ENCODE data around the gene GOLM1. TPM values are rescaled to one million over a fixed set of nuclear protein-coding genes. Genes with fewer than 3 reads are reported as not detected.

GOLM1 gene
- total RNA-seq, 1 donor from 2014 or later = 22.4 TPM

DNA sequence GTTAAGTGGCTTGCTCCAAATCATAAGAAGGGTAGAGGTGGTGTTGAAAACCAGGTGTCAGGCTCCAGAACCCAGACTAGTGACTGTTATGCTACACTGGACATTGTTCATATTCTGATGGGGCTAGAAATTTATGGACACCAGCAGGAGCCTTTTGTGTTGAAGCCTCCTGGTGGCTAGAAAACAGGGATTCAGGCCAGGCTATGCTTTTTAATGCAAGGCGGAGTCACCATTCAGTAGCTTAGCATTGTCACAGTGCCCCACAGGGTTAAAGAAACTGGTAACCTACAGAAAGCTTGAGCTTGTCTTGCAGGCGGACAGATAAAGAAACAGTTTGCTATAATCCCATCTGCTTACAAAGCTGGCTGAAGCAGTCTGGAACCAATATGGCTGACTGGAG lies 23.0 kb upstream of the GOLM1 start:
- H3K9me3 ChIP-seq (ENCODE audit: control insufficient read depth in 3 of 3, low read length in 3 of 3) = no peaks in the 10 kb centered on the region
- no peak overlapping the region for H3K9ac ChIP-seq (ENCODE audit: low read depth in 1 of 3, low read length in 3 of 3)
- H3K36me3 ChIP-seq (ENCODE audit: control insufficient read depth in 3 of 3, insufficient read depth in 3 of 3, low read length in 3 of 3) = no peaks in the 10 kb centered on the region
- no peak overlapping the region for H3K4me3 ChIP-seq (ENCODE audit: low read length in 3 of 3)
- H3K27ac ChIP-seq (ENCODE audit: low read depth, low read length) = no peak overlapping the region
- peaks cover 3 to 6% (median 5%) of the 10 kb centered on the region in 3 donors for H3K4me1 ChIP-seq (ENCODE audit: control insufficient read depth in 3 of 3, insufficient read depth in 3 of 3, low read length in 3 of 3)
- no peaks in the 10 kb centered on the region for H3K27me3 ChIP-seq (ENCODE audit: control insufficient read depth in 3 of 3, insufficient read depth in 3 of 3, low read length in 3 of 3)

GRCh38 chr9:86119457-86119856 lies 20.1 kb upstream of the GOLM1 start:
- H3K9ac ChIP-seq (ENCODE audit: low read depth in 1 of 3, low read length in 3 of 3) = no peak overlapping the region
- H3K4me3 ChIP-seq (ENCODE audit: low read length in 3 of 3) = no peak overlapping the region
- peaks cover 0 to 7% (median 0%) of the 10 kb centered on the region in 3 donors for H3K4me1 ChIP-seq (ENCODE audit: control insufficient read depth in 3 of 3, insufficient read depth in 3 of 3, low read length in 3 of 3)
- no peaks in the 10 kb centered on the region for H3K36me3 ChIP-seq (ENCODE audit: control insufficient read depth in 3 of 3, insufficient read depth in 3 of 3, low read length in 3 of 3)
- H3K9me3 ChIP-seq (ENCODE audit: control insufficient read depth in 3 of 3, low read length in 3 of 3) = no peaks in the 10 kb centered on the region
- H3K27me3 ChIP-seq (ENCODE audit: control insufficient read depth in 3 of 3, insufficient read depth in 3 of 3, low read length in 3 of 3) = no peaks in the 10 kb centered on the region
- H3K27ac ChIP-seq (ENCODE audit: low read depth, low read length) = no peak overlapping the region

DNA sequence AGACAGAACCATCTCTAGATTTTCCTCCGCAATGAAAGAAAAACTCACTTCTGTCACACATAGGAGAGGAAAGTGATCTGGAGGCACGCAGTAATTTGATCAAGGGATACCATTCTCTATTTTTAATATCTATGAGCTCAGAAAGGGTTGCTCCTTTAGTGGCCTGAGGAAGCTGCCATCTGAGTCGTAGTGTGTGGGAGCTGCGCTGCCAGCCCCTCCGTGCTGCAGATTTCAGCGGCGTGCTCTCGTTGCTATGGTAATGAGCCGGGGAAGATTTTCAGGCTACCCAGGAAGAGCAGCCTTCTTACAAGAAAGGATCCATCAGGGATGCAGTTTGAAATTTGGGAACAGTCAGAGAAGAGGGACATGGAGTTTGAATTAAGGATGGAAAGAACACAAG lies 17.1 kb upstream of the GOLM1 start:
- H3K9ac ChIP-seq (ENCODE audit: low read depth in 1 of 3, low read length in 3 of 3) = peak overlapping the region in 1 of 3 donors; percentile 35
- no peak overlapping the region for H3K4me3 ChIP-seq (ENCODE audit: low read length in 3 of 3)
- H3K4me1 ChIP-seq (ENCODE audit: control insufficient read depth in 3 of 3, insufficient read depth in 3 of 3, low read length in 3 of 3) = peaks cover 0 to 7% (median 0%) of the 10 kb centered on the region in 3 donors
- H3K9me3 ChIP-seq (ENCODE audit: control insufficient read depth in 3 of 3, low read length in 3 of 3) = no peaks in the 10 kb centered on the region
- no peaks in the 10 kb centered on the region for H3K27me3 ChIP-seq (ENCODE audit: control insufficient read depth in 3 of 3, insufficient read depth in 3 of 3, low read length in 3 of 3)
- H3K36me3 ChIP-seq (ENCODE audit: control insufficient read depth in 3 of 3, insufficient read depth in 3 of 3, low read length in 3 of 3) = no peaks in the 10 kb centered on the region
- H3K27ac ChIP-seq (ENCODE audit: low read depth, low read length) = no peak overlapping the region

DNA sequence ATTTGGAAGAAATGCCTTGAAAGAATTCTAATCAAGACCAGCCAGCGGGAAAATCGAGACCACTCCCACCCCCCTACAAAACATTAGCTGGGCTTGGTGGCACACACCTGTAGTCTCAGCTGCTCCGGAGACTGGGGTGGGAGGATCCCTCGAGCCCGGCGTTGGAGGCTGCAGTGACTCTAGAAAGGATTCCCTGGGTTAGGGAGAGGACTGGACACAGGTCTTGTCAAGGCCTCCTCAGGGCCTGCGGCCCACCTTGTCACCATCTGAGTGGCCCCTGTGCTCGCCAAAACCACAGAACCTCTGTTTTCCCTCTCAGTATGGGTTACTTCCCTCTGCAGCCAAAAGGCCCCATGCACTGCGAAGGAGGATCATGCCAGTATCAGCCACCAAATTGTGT lies 16.5 kb upstream of the GOLM1 start:
- H3K9ac ChIP-seq (ENCODE audit: low read depth in 1 of 3, low read length in 3 of 3) = no peak overlapping the region
- no peak overlapping the region for H3K4me3 ChIP-seq (ENCODE audit: low read length in 3 of 3)
- no peaks in the 10 kb centered on the region for H3K9me3 ChIP-seq (ENCODE audit: control insufficient read depth in 3 of 3, low read length in 3 of 3)
- H3K36me3 ChIP-seq (ENCODE audit: control insufficient read depth in 3 of 3, insufficient read depth in 3 of 3, low read length in 3 of 3) = no peaks in the 10 kb centered on the region
- H3K27ac ChIP-seq (ENCODE audit: low read depth, low read length) = no peak overlapping the region
- no peaks in the 10 kb centered on the region for H3K27me3 ChIP-seq (ENCODE audit: control insufficient read depth in 3 of 3, insufficient read depth in 3 of 3, low read length in 3 of 3)
- peaks cover 0 to 7% (median 0%) of the 10 kb centered on the region in 3 donors for H3K4me1 ChIP-seq (ENCODE audit: control insufficient read depth in 3 of 3, insufficient read depth in 3 of 3, low read length in 3 of 3)

DNA sequence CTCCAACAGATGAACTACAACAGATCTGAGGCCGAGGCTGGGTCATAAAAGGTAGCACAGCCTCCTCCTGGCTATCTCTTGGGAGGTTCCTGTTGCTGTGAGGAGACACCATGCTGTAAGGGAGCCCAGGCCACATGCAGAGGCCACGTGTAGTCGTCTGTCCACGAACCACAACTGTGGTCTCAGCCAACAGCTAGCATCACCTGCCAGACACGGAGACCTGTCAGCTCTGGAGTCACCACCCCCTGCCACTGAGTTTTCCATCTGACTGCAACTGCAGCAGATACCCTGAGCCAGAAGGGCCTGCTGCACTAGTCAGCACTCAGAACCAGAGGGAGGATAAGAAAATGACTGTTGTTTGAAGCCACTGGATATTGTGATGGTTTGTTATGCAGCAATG lies 12.7 kb upstream of the GOLM1 start:
- Histone ChIP-seq H3K9me3 (ENCODE audit: control insufficient read depth in 3 of 3, low read length in 3 of 3) (no peaks in the 10 kb centered on the region), H3K36me3 (ENCODE audit: control insufficient read depth in 3 of 3, insufficient read depth in 3 of 3, low read length in 3 of 3) (no peaks in the 10 kb centered on the region), H3K27me3 (ENCODE audit: control insufficient read depth in 3 of 3, insufficient read depth in 3 of 3, low read length in 3 of 3) (no peaks in the 10 kb centered on the region), H3K27ac (ENCODE audit: low read depth, low read length) (no peak overlapping the region), H3K9ac (ENCODE audit: low read depth in 1 of 3, low read length in 3 of 3) (no peak overlapping the region), H3K4me1 (ENCODE audit: control insufficient read depth in 3 of 3, insufficient read depth in 3 of 3, low read length in 3 of 3) (peaks cover 0 to 7% (median 0%) of the 10 kb centered on the region in 3 donors), H3K4me3 (ENCODE audit: low read length in 3 of 3) (no peak overlapping the region)

DNA sequence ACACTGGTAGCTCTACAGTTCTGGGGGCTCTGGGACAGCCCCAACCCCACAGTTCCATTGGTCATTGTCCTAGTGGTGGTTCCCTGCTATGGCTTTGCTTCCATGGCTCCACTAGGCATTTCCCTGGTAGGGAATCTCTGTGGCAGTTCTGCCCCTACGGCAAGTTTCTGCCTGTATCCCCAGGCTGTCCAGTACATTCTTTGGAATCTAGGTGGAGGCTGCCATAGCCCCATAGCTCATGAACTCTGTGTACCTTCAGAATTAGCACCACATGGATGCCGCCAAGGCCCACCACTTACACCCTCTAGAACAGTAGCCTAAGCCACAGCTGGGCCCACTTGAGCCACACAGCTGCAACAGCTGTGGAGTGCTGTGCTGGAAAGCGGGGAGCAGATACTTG lies 3.3 kb upstream of the GOLM1 start:
- no peak overlapping the region for H3K9ac ChIP-seq (ENCODE audit: low read depth in 1 of 3, low read length in 3 of 3)
- no peak overlapping the region for H3K4me3 ChIP-seq (ENCODE audit: low read length in 3 of 3)
- peaks cover 0 to 6% (median 3%) of the 10 kb centered on the region in 3 donors for H3K4me1 ChIP-seq (ENCODE audit: control insufficient read depth in 3 of 3, insufficient read depth in 3 of 3, low read length in 3 of 3)
- no peaks in the 10 kb centered on the region for H3K9me3 ChIP-seq (ENCODE audit: control insufficient read depth in 3 of 3, low read length in 3 of 3)
- H3K27ac ChIP-seq (ENCODE audit: low read depth, low read length) = no peak overlapping the region
- no peaks in the 10 kb centered on the region for H3K36me3 ChIP-seq (ENCODE audit: control insufficient read depth in 3 of 3, insufficient read depth in 3 of 3, low read length in 3 of 3)
- peaks cover 0 to 7% (median under 1%) of the 10 kb centered on the region in 3 donors for H3K27me3 ChIP-seq (ENCODE audit: control insufficient read depth in 3 of 3, insufficient read depth in 3 of 3, low read length in 3 of 3)

DNA sequence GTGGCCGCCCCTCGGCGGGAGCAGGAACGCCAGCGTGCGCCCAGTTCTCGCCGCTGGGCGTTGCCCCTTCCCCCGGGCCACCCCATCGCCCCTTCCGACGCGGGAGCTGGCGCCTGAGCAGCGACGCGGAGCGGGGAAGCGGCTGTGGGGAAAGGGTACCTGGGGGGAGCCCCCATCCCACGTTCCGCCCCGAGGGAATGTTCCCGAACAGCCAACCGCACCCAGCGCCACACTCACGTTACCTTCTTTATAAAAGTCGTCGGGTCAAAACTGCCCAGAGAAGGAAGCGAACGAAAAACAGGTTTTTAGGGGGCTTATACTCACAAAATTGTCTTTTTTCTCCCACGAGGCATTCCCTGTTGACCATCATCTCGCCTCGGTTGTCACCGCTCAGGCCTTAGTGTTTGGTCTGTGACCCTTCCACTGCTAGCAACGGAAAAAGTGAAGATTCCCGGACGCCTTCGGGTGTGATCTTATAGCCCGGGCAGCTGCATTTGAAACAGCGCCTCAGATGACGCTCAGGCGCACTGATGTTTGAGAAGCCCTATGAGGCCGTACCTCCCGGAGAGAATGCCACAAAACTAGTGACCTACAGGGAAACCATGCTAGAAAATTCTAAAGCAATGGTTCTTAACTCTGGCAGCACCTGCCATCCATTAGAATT lies 475 bp upstream of the GOLM1 start:
- Histone ChIP-seq H3K27me3 (ENCODE audit: control insufficient read depth in 3 of 3, insufficient read depth in 3 of 3, low read length in 3 of 3) (peaks cover 0 to 10% (median 4%) of the 10 kb centered on the region in 3 donors), H3K9ac (ENCODE audit: low read depth in 1 of 3, low read length in 3 of 3) (peak overlapping the region; percentile 22 to 60 (median 56)), H3K36me3 (ENCODE audit: control insufficient read depth in 3 of 3, insufficient read depth in 3 of 3, low read length in 3 of 3) (no peaks in the 10 kb centered on the region), H3K4me3 (ENCODE audit: low read length in 3 of 3) (peak overlapping the region; percentile 66 to 75 (median 68)), H3K27ac (ENCODE audit: low read depth, low read length) (peak overlapping the region; percentile 40), H3K9me3 (ENCODE audit: control insufficient read depth in 3 of 3, low read length in 3 of 3) (no peaks in the 10 kb centered on the region), H3K4me1 (ENCODE audit: control insufficient read depth in 3 of 3, insufficient read depth in 3 of 3, low read length in 3 of 3) (peaks cover 0 to 6% (median 3%) of the 10 kb centered on the region in 3 donors)

GRCh38 chr9:86097510-86098224 lies 1.7 kb downstream of the GOLM1 start:
- Histone ChIP-seq H3K4me3 (ENCODE audit: low read length in 3 of 3) (no peak overlapping the region), H3K27ac (ENCODE audit: low read depth, low read length) (no peak overlapping the region), H3K36me3 (ENCODE audit: control insufficient read depth in 3 of 3, insufficient read depth in 3 of 3, low read length in 3 of 3) (no peaks in the 10 kb centered on the region), H3K9ac (ENCODE audit: low read depth in 1 of 3, low read length in 3 of 3) (no peak overlapping the region), H3K27me3 (ENCODE audit: control insufficient read depth in 3 of 3, insufficient read depth in 3 of 3, low read length in 3 of 3) (peaks cover 0 to 10% (median 4%) of the 10 kb centered on the region in 3 donors), H3K9me3 (ENCODE audit: control insufficient read depth in 3 of 3, low read length in 3 of 3) (no peaks in the 10 kb centered on the region), H3K4me1 (ENCODE audit: control insufficient read depth in 3 of 3, insufficient read depth in 3 of 3, low read length in 3 of 3) (peaks cover 0 to 6% (median 3%) of the 10 kb centered on the region in 3 donors)

- no peak overlapping the region for H3K27ac ChIP-seq (ENCODE audit: low read depth, low read length)
- peaks cover 0 to 6% (median 3%) of the 10 kb centered on the region in 3 donors for H3K4me1 ChIP-seq (ENCODE audit: control insufficient read depth in 3 of 3, insufficient read depth in 3 of 3, low read length in 3 of 3)
- H3K27me3 ChIP-seq (ENCODE audit: control insufficient read depth in 3 of 3, insufficient read depth in 3 of 3, low read length in 3 of 3) = peaks cover 0 to 10% (median 4%) of the 10 kb centered on the region in 3 donors
- H3K36me3 ChIP-seq (ENCODE audit: control insufficient read depth in 3 of 3, insufficient read depth in 3 of 3, low read length in 3 of 3) = no peaks in the 10 kb centered on the region
- H3K9ac ChIP-seq (ENCODE audit: low read depth in 1 of 3, low read length in 3 of 3) = no peak overlapping the region
- H3K4me3 ChIP-seq (ENCODE audit: low read length in 3 of 3) = no peak overlapping the region
- H3K9me3 ChIP-seq (ENCODE audit: control insufficient read depth in 3 of 3, low read length in 3 of 3) = no peaks in the 10 kb centered on the region
These were observed 3.0 kb downstream of the GOLM1 start for GRCh38 chr9:86096386-86096785.
